MCF 10A (cell line): ENCODE data around the gene NLRP7. TPM values are rescaled to one million over a fixed set of nuclear protein-coding genes. Genes with fewer than 3 reads are reported as not detected.
A peak's percentile ranks its signal among the peaks of the same experiment; 100 is the strongest.
"Not testable (repeated sequence)": the region's sequence is repeated elsewhere in the genome, so short reads cannot be mapped to it uniquely, and the experiment has no call there.

ENCODE experiments used
- BruUV-seq: library from RNA; stranded (reverse); fragments of 400-500 nt; replicated peaks from 2 replicates; lab custom pipeline; 2021; lab: Mats Ljungman, UMichigan
- CTCF ChIA-PET: fragments of 300-600 bp; sonication (Branson Sonifier 250); formaldehyde crosslinking; extraction: SDS; loops from one replicate; lab custom pipeline; 2021; ENCODE audit warnings: antibody characterized with exemption, inconsistent platforms; lab: Yijun Ruan, JAX
- POLR2A ChIA-PET: fragments of 300-600, 350-650 bp; sonication (Branson Sonifier 250); formaldehyde crosslinking; extraction: SDS; loops from one replicate; lab custom pipeline; 2020; ENCODE audit warnings: antibody characterized with exemption, inconsistent platforms; lab: Yijun Ruan, JAX
- DNase-seq: peaks from one replicate; pipeline ENCODE4 v3.0.0-alpha.2; 2018; ENCODE audit not compliant: unreplicated experiment
- H3K27ac Mint-ChIP-seq: one replicate; pipeline ENCODE4 v1.8.0; 2022; ENCODE audit warnings: mild to moderate bottlenecking, low read depth, mixed read lengths; ENCODE audit not compliant: unreplicated experiment
- H3K27me3 Mint-ChIP-seq: one replicate; pipeline ENCODE4 v1.8.0; 2022; ENCODE audit warnings: mixed read lengths; ENCODE audit not compliant: insufficient read depth, unreplicated experiment
- H3K36me3 Mint-ChIP-seq: one replicate; pipeline ENCODE4 v1.8.0; 2022; ENCODE audit warnings: mild to moderate bottlenecking, moderate library complexity, mixed read lengths; ENCODE audit not compliant: insufficient read depth, unreplicated experiment
- H3K4me1 Mint-ChIP-seq: one replicate; pipeline ENCODE4 v1.8.0; 2022; ENCODE audit warnings: mixed read lengths; ENCODE audit not compliant: insufficient read depth, unreplicated experiment
- H3K4me3 Mint-ChIP-seq: one replicate; pipeline ENCODE4 v1.8.0; 2022; ENCODE audit warnings: mild to moderate bottlenecking, moderate library complexity, mixed read lengths; ENCODE audit not compliant: unreplicated experiment
- H3K9me3 Mint-ChIP-seq: one replicate; pipeline ENCODE4 v1.8.0; 2022; ENCODE audit warnings: mixed read lengths; ENCODE audit not compliant: unreplicated experiment
- intact Hi-C: fragments of 100-400 bp; cut with micrococcal nuclease; formaldehyde crosslinking; loops from 2 replicates; pipeline ENCODE4 v1.14.1; 2022
- total RNA-seq: library from RNA; stranded (reverse); gene quantifications from 2 replicates; pipeline ENCODE4 v1.2.3, GENCODE V29; 2022
- TF ChIP-seq, protein P1 (sequence below): fragments of 200-600 bp; IDR thresholded peaks from one replicate; pipeline ENCODE4 v1.8.0; 2022; ENCODE audit warnings: antibody characterized with exemption, mild to moderate bottlenecking; ENCODE audit not compliant: unreplicated experiment

The NLRP7 gene
- total RNA-seq, 1 experiment from 2014 or later, result not detected

DNA sequence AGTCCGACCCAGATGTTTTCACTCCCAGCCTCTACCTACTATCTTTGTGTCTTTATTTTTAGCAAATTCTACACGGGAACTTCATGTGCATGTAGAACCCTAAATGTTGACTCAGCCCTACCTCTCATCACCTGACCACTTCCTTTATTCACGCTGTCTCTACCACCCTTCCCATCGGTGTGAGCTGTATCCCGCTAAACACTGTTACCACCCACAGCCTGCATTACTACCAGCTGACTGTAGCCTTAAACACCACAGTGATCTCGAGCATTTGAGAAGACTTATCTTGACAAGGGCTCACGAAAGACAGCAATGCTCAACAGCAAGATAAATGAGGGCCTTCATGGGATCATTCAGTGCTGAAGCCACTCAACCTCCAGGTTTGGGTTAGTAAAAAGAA lies 26.2 kb downstream of the NLRP7 start:
- CTCF ChIA-PET, result interaction anchor here (0.6 to 5.5 kb wide), 3 partner anchors 36 to 267 kb away, joined by 3 to 73 read pairs (median 6); no protein-coding TSS in a partner anchor
- H3K27me3 Mint-ChIP-seq, result no peaks in the 10 kb centered on the region
- POLR2A ChIA-PET, result no interaction called here
- intact Hi-C loops, result no loop called here
- TF ChIP-seq, protein P1, sequence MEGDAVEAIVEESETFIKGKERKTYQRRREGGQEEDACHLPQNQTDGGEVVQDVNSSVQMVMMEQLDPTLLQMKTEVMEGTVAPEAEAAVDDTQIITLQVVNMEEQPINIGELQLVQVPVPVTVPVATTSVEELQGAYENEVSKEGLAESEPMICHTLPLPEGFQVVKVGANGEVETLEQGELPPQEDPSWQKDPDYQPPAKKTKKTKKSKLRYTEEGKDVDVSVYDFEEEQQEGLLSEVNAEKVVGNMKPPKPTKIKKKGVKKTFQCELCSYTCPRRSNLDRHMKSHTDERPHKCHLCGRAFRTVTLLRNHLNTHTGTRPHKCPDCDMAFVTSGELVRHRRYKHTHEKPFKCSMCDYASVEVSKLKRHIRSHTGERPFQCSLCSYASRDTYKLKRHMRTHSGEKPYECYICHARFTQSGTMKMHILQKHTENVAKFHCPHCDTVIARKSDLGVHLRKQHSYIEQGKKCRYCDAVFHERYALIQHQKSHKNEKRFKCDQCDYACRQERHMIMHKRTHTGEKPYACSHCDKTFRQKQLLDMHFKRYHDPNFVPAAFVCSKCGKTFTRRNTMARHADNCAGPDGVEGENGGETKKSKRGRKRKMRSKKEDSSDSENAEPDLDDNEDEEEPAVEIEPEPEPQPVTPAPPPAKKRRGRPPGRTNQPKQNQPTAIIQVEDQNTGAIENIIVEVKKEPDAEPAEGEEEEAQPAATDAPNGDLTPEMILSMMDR, result no peak
- H3K4me1 Mint-ChIP-seq, result no peaks in the 10 kb centered on the region
- no TSS peak for BruUV-seq
- H3K27ac Mint-ChIP-seq, result no peak overlapping the region
- no peak for DNase-seq
- peaks cover 7% of the 10 kb centered on the region for H3K36me3 Mint-ChIP-seq
- no peak overlapping the region for H3K4me3 Mint-ChIP-seq
- peaks cover 28% of the 10 kb centered on the region for H3K9me3 Mint-ChIP-seq

GRCh38 chr19:54919646-54920563 lies 27.4 kb downstream of the NLRP7 start:
- POLR2A ChIA-PET, H3K36me3 Mint-ChIP-seq, H3K4me3 Mint-ChIP-seq, intact Hi-C loops, H3K27ac Mint-ChIP-seq, H3K27me3 Mint-ChIP-seq, BruUV-seq, H3K4me1 Mint-ChIP-seq: not testable (repeated sequence)
- DNase-seq, result peak; percentile 9
- H3K9me3 Mint-ChIP-seq, result peaks cover 21% of the 10 kb centered on the region
- CTCF ChIA-PET, result interaction anchor here (0.6 to 5.5 kb wide), 7 partner anchors 12 to 302 kb away, joined by 3 to 73 read pairs (median 4); partner anchors contain the start of gene GP6

DNA sequence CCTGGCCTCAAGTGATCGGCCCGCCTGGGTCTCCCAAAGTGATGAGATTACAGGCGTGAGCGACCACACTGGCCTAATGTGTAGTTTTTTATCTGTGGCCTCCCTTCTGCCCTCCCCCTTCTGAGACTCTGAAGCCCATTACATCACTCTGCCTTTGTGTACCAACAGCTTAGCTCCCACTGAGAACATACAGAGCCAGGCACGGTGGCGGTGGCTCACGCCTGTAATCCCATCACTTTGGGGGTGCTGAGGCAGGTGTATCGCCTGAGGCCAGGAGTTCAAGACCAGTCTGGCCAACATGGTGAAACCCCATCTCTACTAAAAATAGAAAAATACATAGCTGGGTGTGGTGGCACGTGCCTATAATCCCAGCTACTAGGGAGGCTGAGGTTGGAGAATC lies 28.8 kb downstream of the NLRP7 start:
- no peak for DNase-seq
- no TSS peak for BruUV-seq
- no peaks in the 10 kb centered on the region for H3K36me3 Mint-ChIP-seq
- intact Hi-C loops, result no loop called here
- ChIA-PET POLR2A (no interaction called here), CTCF (interaction anchor here (0.6 to 5.5 kb wide), 5 partner anchors 12 to 265 kb away, joined by 3 to 73 read pairs (median 3); no protein-coding TSS in a partner anchor)
- no peaks in the 10 kb centered on the region for H3K4me1 Mint-ChIP-seq
- H3K27ac Mint-ChIP-seq, result no peak overlapping the region
- TF ChIP-seq, protein P1, result no peak
- H3K9me3 Mint-ChIP-seq, result peaks cover 21% of the 10 kb centered on the region
- H3K4me3 Mint-ChIP-seq, result no peak overlapping the region
- no peaks in the 10 kb centered on the region for H3K27me3 Mint-ChIP-seq

GRCh38 chr19:54916822-54917221 lies 30.5 kb downstream of the NLRP7 start:
- ChIA-PET POLR2A (no interaction called here), CTCF (no interaction called here)
- Mint-ChIP-seq H3K4me3 (no peak overlapping the region), H3K36me3 (no peaks in the 10 kb centered on the region), H3K27me3 (no peaks in the 10 kb centered on the region), H3K4me1 (no peaks in the 10 kb centered on the region), H3K9me3 (peaks cover 13% of the 10 kb centered on the region), H3K27ac (no peak overlapping the region)
- TF ChIP-seq, protein P1, result no peak
- no peak for DNase-seq
- intact Hi-C loops, result no loop called here
- no TSS peak for BruUV-seq

DNA sequence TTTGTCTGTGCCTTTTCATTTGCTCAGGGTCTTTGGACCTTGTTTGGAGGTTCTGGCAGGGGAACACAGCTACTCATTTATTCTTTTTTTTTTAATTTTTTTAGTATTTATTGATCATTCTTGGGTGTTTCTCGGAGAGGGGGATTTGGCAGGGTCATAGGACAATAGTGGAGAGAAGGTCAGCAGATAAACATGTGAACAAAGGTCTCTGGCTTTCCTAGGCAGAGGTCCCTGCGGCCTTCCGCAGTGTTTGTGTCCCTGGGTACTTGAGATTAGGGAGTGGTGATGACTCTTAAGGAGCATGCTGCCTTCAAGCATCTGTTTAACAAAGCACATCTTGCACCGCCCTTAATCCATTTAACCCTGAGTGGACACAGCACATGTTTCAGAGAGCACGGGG lies 39.4 kb downstream of the NLRP7 start:
- DNase-seq, intact Hi-C loops, H3K4me1 Mint-ChIP-seq, H3K27me3 Mint-ChIP-seq, H3K36me3 Mint-ChIP-seq, CTCF ChIA-PET, H3K27ac Mint-ChIP-seq, H3K9me3 Mint-ChIP-seq, BruUV-seq, H3K4me3 Mint-ChIP-seq, POLR2A ChIA-PET: not testable (repeated sequence)
